ENCODE measurements around the gene FGD2. TPM values are rescaled to one million over a fixed set of nuclear protein-coding genes. Genes with fewer than 3 reads are reported as not detected.

FGD2 gene
- total and polyA plus RNA-seq, 2 of the 4 experiments (the other 2 are of a cell fraction) = 0.07 TPM; not detected in 1

DNA sequence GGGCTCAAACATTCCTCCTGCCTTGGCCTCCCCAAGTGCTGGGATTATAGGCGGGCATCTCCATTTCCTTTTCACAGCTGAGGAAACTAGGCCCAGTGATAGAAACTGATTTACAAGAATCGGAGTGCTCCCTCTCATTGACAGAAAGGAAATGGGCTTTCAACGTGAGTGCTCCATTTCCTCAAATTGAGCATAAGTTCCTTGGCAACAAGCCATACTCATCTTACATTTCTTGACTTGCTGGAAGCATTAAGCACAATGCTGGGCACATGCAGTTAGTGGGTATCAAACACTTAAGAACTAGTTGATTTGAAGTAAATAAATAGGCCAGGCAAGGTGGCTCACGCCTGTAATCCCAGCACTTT, 54.7 kb downstream of the FGD2 start (continued):
- no peak for TF ChIP-seq CTCF (conservative IDR thresholded peaks at IDR 0.05; ENCODE audit: low read depth, low read length)

DNA sequence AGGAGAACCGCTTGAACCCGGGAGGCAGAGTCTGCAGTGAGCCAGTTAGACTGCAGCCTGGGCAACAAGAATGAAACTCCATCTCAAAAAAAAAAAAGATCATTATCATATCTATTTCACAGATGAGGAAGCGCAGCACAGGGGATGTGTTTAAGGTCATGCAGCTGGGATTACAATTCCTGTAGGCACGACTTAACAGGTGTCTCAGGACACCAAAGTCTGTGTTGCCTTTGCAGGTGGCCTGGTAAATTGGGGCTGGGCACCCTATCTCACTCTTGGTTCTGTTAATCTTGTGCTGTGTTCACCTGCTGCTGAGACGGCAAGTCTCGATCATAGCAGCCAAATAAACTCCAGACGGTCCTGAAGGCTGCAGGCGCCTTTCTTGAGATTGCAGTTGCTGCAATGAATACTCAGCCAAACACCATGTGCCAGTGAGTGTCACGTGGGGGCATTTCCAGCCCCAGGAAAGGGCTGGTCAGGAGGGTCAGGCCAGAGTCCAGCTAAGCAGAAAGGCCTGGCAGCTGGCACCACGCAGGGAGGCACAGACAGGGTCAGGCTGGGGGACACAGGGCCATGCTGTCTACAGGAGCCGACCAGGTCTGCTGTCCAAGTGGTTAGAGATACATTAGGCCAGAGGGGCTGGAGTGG, 55.8 kb downstream of the FGD2 start:
- DNase-seq (no peak), ATAC-seq (ENCODE audit: low read depth) (no peak)
- POLR2A ChIA-PET (ENCODE audit: unreplicated experiment) = interaction anchor here (0.6 kb wide), 1 partner anchor 34 kb away, joined by 8 read pairs; no protein-coding TSS in a partner anchor
- peaks cover 12% of the 10 kb centered on the region for H3K4me1 ChIP-seq (ENCODE audit: control insufficient read depth, insufficient read depth, low read length)
- no peak overlapping the region for H3K56ac ChIP-seq (ENCODE audit: extremely low read depth, insufficient read depth, low read length)
- H2AK9ac ChIP-seq (replicated peaks; ENCODE audit: low read depth, low read length, poor library complexity) = no peak overlapping the region
- H3K79me1 ChIP-seq (ENCODE audit: low read depth in 1 of 2, low read length in 2 of 2) = peaks cover 0 to 3% of the 10 kb centered on the region in 2 experiments; a peak in 1 of 4 replicates
- peak overlapping the region; percentile 25; the same call in 1 of the 2 replicates for H2BK20ac ChIP-seq (ENCODE audit: low read depth, low read length)
- in situ Hi-C loops (cut with MboI; ENCODE audit: low sequenced_read_pairs) (no loop called here), dilution Hi-C loops (cut with HindIII; ENCODE audit: low sequenced_read_pairs, unreplicated experiment) (no loop called here), intact Hi-C loops (cut with micrococcal nuclease) (no loop called here)
- BruUV-seq (replicated peaks) = no TSS peak
- no peaks in the 10 kb centered on the region for H4K20me1 ChIP-seq (ENCODE audit: insufficient read depth, low read length)
- H4K8ac ChIP-seq (ENCODE audit: low read depth in 2 of 2, low read length in 2 of 2) = no peak overlapping the region
- H2BK120ac ChIP-seq (ENCODE audit: low read depth, low read length) = peak overlapping the region; percentile 19; the same call in 1 of the 2 replicates
- no peak overlapping the region for H3K4me3 ChIP-seq (ENCODE audit: insufficient read depth, low read depth, low read length)
- H3K14ac ChIP-seq (replicated peaks; ENCODE audit: low read depth, low read length) = no peak overlapping the region
- H3K9ac ChIP-seq (ENCODE audit: low read depth, low read length) = no peak overlapping the region
- H2BK5ac ChIP-seq (ENCODE audit: low read depth, low read length, poor library complexity, severe bottlenecking) = no peak overlapping the region
- H3K9me3 ChIP-seq (ENCODE audit: control insufficient read depth, insufficient read depth, low read length) = no peaks in the 10 kb centered on the region
- 0 out of 2 replicates have a peak overlapping the region, but pooled peaks have one; percentile 15 for H4K91ac ChIP-seq (ENCODE audit: insufficient read depth, low read depth, low read length)
- H3K18ac ChIP-seq (ENCODE audit: low read depth, low read length) = no peak overlapping the region
- H2AFZ ChIP-seq (replicated peaks; ENCODE audit: low read length, poor library complexity) = peak overlapping the region; percentile 4
- H2BK15ac ChIP-seq (ENCODE audit: low read depth, low read length) = 0 out of 3 replicates have a peak overlapping the region, but pooled peaks have one; percentile 20
- H3K27ac ChIP-seq (ENCODE audit: insufficient read depth, low read length) = no peak overlapping the region
- CTCF ChIA-PET = no interaction called here
- WGBS, 2 experiments (ENCODE audit: extremely low coverage in 2 of 2, insufficient read length in 1 of 2) = 95% methylated on average over 3 of the region's 11 CpGs; no CpG with 5 or more reads in 1 of the 2 experiments
- H3K27me3 ChIP-seq (ENCODE audit: control insufficient read depth, insufficient read depth, low read length) = no peaks in the 10 kb centered on the region
- peak overlapping the region; percentile 78 for H2AK5ac ChIP-seq (ENCODE audit: low read depth, low read length)
- H3K23ac ChIP-seq (ENCODE audit: low read depth, low read length) = no peak overlapping the region
- H3K36me3 ChIP-seq (ENCODE audit: control insufficient read depth, insufficient read depth, low read length) = no peaks in the 10 kb centered on the region
- no peak overlapping the region for H4K5ac ChIP-seq (ENCODE audit: low read depth, low read length)
- peaks cover 15% of the 10 kb centered on the region for H3K9me1 ChIP-seq (ENCODE audit: insufficient read depth, low read length)
- H3K4ac ChIP-seq (ENCODE audit: low read depth, low read length) = 0 out of 2 replicates have a peak overlapping the region, but pooled peaks have one; percentile 3
- no peak overlapping the region for H3K4me2 ChIP-seq (ENCODE audit: low read depth, low read length)
- TF ChIP-seq SMC3 (IDR thresholded peaks at IDR 0.05; ENCODE audit: low read depth, low read length) (no peak), POLR2A (IDR thresholded peaks at IDR 0.05; ENCODE audit: low read depth, low read length) (no peak), MAFK (IDR thresholded peaks at IDR 0.05; ENCODE audit: low read depth, low read length) (no peak), FOS (IDR thresholded peaks at IDR 0.05; ENCODE audit: low read depth, low read length) (no peak), CHD1 (IDR thresholded peaks at IDR 0.05; ENCODE audit: low read depth, low read length) (no peak), MXI1 (IDR thresholded peaks at IDR 0.05; ENCODE audit: borderline replicate concordance, low read depth, low read length) (no peak), USF2 (IDR thresholded peaks at IDR 0.05; ENCODE audit: low read depth, low read length) (no peak), CTCF (conservative IDR thresholded peaks at IDR 0.05; ENCODE audit: low read depth, low read length) (no peak), CEBPB (IDR thresholded peaks at IDR 0.05; ENCODE audit: low read depth, low read length) (no peak)
